ENCODE results near the gene SURF1.
"Not testable (repeated sequence)": the region's sequence is repeated elsewhere in the genome, so short reads cannot be mapped to it uniquely, and the experiment has no call there.

SURF1 gene

DNA sequence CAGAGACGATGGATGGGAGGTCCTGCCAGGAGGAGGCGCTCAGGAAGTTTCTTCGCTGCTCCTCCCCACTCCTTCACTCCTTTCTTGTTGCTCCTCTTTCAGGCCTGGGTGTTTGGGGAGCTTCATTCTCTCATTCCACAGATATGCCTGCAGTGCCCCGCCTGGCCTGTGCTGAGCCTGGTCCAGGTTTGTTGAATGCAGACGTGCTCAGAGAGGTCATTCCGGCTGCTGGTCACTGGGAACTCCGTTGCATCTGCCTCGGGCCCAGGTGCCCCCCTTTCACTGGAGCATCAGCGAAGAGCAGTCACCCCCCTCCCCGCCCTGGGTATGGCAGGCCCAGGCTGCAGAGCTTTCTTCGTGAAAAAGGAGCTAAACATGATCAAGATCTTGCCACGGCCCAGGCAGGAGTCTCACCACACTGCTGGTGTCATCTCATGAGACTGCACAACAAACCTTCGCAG, 35.8 kb downstream of the SURF1 start:
- no peak for DNase-seq (ENCODE audit: insufficient read length, low spot score)
- FAIRE-seq, result no peak
- TF ChIP-seq, protein P1, sequence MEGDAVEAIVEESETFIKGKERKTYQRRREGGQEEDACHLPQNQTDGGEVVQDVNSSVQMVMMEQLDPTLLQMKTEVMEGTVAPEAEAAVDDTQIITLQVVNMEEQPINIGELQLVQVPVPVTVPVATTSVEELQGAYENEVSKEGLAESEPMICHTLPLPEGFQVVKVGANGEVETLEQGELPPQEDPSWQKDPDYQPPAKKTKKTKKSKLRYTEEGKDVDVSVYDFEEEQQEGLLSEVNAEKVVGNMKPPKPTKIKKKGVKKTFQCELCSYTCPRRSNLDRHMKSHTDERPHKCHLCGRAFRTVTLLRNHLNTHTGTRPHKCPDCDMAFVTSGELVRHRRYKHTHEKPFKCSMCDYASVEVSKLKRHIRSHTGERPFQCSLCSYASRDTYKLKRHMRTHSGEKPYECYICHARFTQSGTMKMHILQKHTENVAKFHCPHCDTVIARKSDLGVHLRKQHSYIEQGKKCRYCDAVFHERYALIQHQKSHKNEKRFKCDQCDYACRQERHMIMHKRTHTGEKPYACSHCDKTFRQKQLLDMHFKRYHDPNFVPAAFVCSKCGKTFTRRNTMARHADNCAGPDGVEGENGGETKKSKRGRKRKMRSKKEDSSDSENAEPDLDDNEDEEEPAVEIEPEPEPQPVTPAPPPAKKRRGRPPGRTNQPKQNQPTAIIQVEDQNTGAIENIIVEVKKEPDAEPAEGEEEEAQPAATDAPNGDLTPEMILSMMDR (IDR thresholded peaks at IDR 0.05; ENCODE audit: insufficient read depth, missing control alignments), result no peak

- FAIRE-seq; DNase-seq (ENCODE audit: insufficient read length, low spot score): not testable (repeated sequence)
These were observed 38.7 kb downstream of the SURF1 start for GRCh38 chr9:133317551-133317950.

GRCh38 chr9:133315997-133316396, 40.3 kb downstream of the SURF1 start:
- DNase-seq (ENCODE audit: insufficient read length, low spot score) (no peak), FAIRE-seq (no peak)
- TF ChIP-seq, protein P1 (IDR thresholded peaks at IDR 0.05; ENCODE audit: insufficient read depth, missing control alignments), result no peak

GRCh38 chr9:133309608-133310007, 46.7 kb downstream of the SURF1 start:
- DNase-seq (ENCODE audit: insufficient read length, low spot score) (no peak), FAIRE-seq (no peak)
- TF ChIP-seq, protein P1 (IDR thresholded peaks at IDR 0.05; ENCODE audit: insufficient read depth, missing control alignments), result no peak

- TF ChIP-seq, protein P1 (IDR thresholded peaks at IDR 0.05; ENCODE audit: insufficient read depth, missing control alignments), result no peak
- DNase-seq (ENCODE audit: insufficient read length, low spot score) (no peak), FAIRE-seq (no peak)
These were observed 49.0 kb downstream of the SURF1 start for GRCh38 chr9:133307301-133307700.

- FAIRE-seq, result no peak
- DNase-seq (ENCODE audit: insufficient read length, low spot score), result no peak
- TF ChIP-seq, protein P1 (IDR thresholded peaks at IDR 0.05; ENCODE audit: insufficient read depth, missing control alignments), result no peak
These were observed 49.8 kb downstream of the SURF1 start for GRCh38 chr9:133306242-133307204.

DNA sequence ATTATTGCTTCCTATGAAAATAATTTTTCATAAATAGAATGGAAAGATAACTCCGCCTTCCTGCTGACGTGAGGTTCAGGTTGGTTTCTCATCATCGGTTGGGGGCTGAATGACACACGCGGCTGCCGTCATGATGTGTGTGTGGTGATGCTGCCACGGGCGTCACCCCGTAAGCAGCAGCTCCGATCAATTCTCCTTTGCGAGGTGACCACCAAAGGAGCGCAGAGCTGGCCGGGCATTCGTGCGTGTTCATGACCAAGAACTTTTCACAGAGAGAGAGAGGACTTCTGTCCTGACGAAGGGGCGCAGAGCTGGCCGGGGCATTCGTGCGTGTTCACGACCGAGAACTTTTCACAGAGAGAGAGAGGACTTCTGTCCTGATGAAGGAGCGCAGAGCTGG, 50.6 kb downstream of the SURF1 start:
- FAIRE-seq (no peak), DNase-seq (ENCODE audit: insufficient read length, low spot score) (no peak)
- TF ChIP-seq, protein P1 (IDR thresholded peaks at IDR 0.05; ENCODE audit: insufficient read depth, missing control alignments), result no peak
